HG03066 (cell line): ENCODE data around the gene FOXD4L1.
"Not testable (repeated sequence)": the region's sequence is repeated elsewhere in the genome, so short reads cannot be mapped to it uniquely, and the experiment has no call there.

Experiments
- ATAC-seq: cut with Tn5 transposase; IDR thresholded peaks from one replicate; pipeline ENCODE4 v1.9.1; 2021; ENCODE audit warnings: low read depth; ENCODE audit not compliant: unreplicated experiment

Gene FOXD4L1

GRCh38 chr2:113498365-113498764 is at the start of gene FOXD4L1:
Gene FOXD4L1, plus strand, starts transcription at chr2:113498665. Its CDS starts 592 bp downstream, at chr2:113499257.
- not testable (repeated sequence) for ATAC-seq

- ATAC-seq: not testable (repeated sequence)
These were observed 32.7 kb upstream of the FOXD4L1 start for GRCh38 chr2:113465770-113466169.

DNA sequence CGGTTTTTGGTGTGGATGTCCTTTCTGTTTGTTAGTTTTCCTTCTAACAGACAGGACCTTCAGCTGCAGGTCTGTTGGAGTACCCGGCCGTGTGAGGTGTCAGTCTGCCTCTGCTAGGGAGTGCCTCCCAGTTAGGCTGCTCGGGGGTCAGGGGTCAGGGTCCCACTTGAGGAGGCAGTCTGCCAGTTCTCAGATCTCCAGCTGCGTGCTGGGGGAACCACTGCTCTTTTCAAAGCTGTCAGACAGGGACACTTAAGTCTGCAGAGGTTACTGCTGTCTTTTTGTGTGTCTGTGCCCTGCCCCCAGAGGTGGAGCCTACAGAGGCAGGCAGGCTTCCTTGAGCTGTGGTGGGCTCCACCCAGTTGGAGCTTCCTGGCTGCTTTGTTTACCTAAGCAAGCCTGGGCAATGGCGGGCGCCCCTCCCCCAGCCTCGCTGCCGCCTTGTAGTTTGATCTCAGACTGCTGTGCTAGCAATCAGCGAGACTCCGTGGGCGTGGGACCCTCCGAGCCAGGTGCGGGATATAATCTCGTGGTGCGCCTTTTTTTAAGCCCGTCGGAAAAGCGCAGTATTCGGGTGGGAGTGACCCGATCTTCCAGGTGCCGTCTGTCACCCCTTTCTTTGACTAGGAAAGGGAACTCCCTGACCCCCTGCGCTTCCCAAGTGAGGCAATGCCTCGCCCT is 21.6 kb upstream of the FOXD4L1 start:
- not testable (repeated sequence) for ATAC-seq

DNA sequence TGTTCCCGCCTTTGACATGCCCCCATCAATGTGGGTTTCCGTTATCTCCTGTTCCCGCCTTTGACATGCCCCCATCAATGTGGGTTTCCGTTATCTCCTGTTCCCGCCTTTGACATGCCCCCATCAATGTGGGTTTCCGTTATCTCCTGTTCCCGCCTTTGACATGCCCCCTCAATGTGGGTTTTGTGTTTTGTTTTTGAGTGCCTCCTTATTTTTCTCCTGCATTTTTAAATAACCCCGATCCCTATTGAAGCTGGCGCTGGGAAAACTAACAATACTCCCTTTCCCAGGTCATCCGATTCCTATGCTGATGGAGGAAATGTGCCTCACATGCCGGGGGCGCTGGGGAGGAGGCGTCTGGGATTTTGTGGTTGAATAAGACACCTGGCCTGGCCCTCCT is 1.9 kb upstream of the FOXD4L1 start:
- not testable (repeated sequence) for ATAC-seq

DNA sequence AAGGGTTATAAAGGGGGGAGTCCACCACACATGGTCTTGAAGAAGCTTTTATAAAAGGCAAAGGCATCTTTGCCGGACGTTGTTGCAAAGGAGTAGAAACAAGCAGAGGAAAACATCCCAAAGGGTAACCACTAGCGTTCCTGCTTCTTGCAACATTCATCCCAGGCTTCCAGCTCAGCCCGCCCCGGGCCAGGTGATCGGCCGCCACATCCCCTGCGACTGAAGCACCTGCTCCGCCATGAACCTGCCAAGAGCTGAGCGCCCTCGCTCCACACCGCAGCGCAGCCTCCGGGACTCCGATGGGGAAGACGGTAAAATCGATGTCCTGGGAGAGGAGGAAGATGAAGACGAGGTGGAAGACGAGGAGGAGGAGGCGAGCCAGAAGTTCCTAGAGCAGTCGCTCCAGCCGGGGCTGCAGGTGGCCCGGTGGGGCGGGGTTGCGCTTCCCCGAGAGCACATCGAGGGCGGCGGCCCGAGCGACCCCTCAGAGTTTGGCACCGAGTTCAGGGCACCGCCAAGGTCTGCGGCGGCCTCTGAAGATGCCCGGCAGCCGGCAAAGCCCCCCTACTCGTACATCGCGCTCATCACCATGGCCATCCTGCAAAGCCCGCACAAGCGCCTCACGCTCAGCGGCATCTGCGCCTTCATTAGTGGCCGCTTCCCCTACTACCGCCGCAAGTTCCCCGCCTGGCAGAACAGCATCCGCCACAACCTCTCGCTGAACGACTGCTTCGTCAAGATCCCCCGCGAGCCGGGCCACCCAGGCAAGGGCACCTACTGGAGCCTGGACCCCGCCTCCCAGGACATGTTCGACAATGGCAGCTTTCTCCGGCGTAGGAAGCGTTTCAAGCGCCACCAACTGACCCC is 787 bp downstream of the FOXD4L1 start:
- ATAC-seq: not testable (repeated sequence)

GRCh38 chr2:113499886-113500722 is 1.6 kb downstream of the FOXD4L1 start:
- ATAC-seq: not testable (repeated sequence)

DNA sequence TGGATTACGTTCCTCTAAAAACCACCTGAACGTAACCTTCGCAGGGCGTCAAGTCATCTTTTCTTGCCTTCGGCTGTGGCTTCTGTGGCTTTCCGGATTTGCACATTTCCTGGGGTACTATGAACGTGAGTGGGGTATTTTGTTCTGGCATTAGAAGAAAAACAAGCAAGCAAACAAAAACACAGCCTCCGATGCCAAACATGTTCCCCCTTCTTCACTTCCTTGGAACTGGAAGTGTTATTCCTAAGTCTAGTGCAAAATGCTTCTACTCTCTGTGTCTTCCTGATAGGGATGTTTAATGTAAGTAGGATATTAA is 2.2 kb downstream of the FOXD4L1 start:
- ATAC-seq: not testable (repeated sequence)

GRCh38 chr2:113502216-113503093 is 4.0 kb downstream of the FOXD4L1 start:
- not testable (repeated sequence) for ATAC-seq

GRCh38 chr2:113503094-113504042 is 4.9 kb downstream of the FOXD4L1 start:
- not testable (repeated sequence) for ATAC-seq

GRCh38 chr2:113504081-113504480 is 5.6 kb downstream of the FOXD4L1 start:
- not testable (repeated sequence) for ATAC-seq

DNA sequence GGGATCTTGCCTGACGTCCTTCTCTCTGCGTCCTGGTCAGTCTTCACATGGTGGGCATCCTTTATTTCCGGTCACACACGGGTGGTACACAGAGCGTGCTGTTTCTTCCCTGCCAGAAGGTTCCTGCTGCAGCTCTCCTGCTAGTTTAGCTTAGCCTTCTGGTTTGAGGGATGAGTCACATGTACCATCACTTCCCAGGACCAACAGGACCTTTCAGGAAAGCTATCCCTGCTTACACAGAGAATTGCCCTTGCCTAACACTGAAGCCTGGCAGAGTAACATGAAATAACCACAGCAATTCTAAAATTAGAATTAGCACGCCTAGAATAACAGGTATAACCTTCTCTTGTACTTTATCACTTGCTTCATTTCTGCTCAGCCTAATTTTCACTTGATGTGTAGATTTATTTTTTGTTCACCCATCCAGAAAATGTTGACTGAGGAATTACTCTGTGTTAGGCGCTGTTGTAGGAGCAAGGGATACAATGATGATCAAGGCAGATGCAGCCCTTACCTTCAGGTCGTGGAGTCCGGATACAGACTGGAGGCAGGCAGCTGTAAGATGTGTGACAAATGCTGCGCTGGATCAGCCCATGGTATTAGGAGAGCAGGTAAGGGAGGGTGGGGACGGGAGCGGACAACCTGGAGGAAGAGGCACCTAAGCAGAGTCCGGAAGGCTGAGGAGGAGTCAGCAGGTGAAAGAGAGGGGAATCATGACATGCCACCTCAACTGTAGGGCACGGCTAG is 9.1 kb downstream of the FOXD4L1 start:
- ATAC-seq: not testable (repeated sequence)

DNA sequence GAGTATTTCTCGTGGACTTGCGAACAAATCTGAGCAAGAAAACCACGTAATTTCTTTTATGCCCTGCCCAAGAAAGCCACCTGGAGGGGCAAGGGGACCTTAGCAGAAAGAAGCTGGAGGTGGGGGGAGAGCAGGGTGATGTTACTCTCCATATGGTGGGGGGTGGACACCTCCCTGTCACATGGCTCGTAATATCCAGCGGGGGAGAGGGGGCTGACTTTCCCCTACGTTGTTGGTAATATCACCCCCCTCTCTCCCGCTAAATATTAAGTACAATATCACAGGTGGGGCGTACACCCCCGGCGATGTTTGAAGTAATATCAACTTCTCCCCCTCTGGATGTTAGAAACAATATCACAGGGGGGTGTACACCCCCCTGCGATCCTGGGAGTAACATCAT is 9.7 kb downstream of the FOXD4L1 start:
- ATAC-seq: not testable (repeated sequence)

DNA sequence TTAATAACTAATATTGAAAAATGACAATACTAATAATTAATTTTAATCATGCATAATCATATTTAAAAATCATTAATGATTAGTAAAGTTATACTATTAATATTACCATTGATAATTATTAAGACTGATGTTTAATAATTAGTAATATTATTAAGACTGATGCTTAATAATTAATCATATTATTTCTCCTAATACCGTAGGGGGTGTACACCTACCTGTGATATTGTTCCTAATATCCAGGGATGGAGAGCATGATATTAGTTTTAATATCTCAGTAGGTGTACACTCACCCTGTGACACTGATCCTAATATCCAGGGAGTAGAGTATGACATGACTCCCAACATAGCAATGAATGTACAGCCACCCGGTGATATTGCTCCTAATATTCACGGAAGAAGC is 12.4 kb downstream of the FOXD4L1 start:
- ATAC-seq: not testable (repeated sequence)

- not testable (repeated sequence) for ATAC-seq
These were observed 13.4 kb downstream of the FOXD4L1 start for GRCh38 chr2:113511859-113512258.

DNA sequence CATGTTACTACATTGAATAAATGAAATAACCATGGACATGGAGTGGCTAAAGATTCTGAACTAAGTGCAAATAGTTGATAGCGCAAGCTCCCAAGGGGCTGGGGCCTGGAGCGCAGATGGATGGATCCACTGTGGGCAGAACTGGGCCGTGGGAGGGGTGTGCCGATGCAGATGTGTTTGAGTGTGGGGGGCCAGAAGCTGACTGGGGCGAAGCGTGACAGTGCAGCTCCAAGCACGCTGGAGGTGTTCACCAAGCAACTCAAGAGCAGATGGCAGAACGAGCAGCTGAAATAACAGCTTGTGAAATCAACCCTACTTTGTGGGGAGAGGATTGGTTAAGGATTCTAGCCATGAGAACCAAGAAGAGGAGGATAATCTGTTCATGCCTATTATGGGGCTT is 17.0 kb downstream of the FOXD4L1 start:
- not testable (repeated sequence) for ATAC-seq

GRCh38 chr2:113515995-113516394 is 17.5 kb downstream of the FOXD4L1 start:
- not testable (repeated sequence) for ATAC-seq

DNA sequence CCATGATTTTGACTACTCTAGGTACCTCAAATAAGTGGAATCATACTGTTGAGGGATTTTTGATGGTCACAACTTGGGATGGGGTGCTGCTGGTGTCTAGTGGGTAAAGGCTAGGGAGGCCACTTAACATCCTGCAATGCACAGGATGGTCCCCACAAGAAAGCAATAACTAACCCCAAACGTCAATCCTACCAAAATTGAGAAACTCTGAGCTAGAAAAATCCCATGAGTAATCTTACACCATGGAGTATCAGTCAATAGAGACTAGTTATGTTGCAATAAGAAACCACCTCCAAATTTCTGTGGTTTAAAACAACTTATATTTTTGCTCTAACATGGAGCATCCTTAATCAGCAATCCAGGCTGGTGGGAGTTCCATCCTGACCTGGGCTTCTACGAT is 18.6 kb downstream of the FOXD4L1 start:
- ATAC-seq: not testable (repeated sequence)

GRCh38 chr2:113520837-113521236 is 22.4 kb downstream of the FOXD4L1 start:
- not testable (repeated sequence) for ATAC-seq
